OCI-LY3 (cell line): Measurements from ENCODE around the gene PRIM2.
"Not testable (repeated sequence)": the region's sequence is repeated elsewhere in the genome, so short reads cannot be mapped to it uniquely, and the experiment has no call there.

Source experiments
- EZH2phosphoT487 ChIP-seq: fragments of 200-600 bp; shearing (Covaris generic); IDR thresholded peaks from 2 replicates; pipeline ENCODE4 v1.6.1; 2018; ENCODE audit warnings: antibody characterized with exemption, mixed run types, low read depth
- TF ChIP-seq, protein P1 (sequence below): fragments of 200-600, 300-600 bp; sonication (generic); IDR thresholded peaks from 2 replicates; pipeline ENCODE4 v1.5.1; 2014; ENCODE audit warnings: antibody characterized with exemption, low read length, low read depth

DNA sequence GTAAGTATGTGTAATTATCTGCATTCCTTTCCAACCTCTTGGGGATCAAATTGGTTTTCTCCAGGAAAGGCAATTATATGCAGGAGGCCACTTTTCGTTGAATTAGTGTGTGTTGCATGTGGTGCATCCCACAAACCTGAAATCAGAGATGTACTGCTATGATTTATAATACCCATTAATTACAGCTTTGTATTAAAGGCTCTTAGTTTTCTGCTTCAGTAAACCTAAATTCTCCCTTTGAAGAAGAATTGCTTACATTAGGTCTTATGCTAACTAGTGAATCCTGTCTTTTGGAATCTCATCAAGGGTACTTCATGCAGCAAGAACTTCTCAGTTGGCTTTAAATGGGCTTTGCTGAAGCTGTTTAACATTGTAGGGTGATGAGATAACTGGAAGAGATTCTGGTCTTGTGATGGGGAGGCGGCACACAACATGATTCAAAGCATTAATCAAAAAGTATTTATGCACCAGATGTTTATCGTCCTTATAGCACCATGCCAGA lies 155.5 kb downstream of the PRIM2 start:
- TF ChIP-seq, protein P1, sequence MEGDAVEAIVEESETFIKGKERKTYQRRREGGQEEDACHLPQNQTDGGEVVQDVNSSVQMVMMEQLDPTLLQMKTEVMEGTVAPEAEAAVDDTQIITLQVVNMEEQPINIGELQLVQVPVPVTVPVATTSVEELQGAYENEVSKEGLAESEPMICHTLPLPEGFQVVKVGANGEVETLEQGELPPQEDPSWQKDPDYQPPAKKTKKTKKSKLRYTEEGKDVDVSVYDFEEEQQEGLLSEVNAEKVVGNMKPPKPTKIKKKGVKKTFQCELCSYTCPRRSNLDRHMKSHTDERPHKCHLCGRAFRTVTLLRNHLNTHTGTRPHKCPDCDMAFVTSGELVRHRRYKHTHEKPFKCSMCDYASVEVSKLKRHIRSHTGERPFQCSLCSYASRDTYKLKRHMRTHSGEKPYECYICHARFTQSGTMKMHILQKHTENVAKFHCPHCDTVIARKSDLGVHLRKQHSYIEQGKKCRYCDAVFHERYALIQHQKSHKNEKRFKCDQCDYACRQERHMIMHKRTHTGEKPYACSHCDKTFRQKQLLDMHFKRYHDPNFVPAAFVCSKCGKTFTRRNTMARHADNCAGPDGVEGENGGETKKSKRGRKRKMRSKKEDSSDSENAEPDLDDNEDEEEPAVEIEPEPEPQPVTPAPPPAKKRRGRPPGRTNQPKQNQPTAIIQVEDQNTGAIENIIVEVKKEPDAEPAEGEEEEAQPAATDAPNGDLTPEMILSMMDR: not testable (repeated sequence)
- not testable (repeated sequence) for TF ChIP-seq EZH2phosphoT487
